CD4-positive, alpha-beta T cell treated with Interleukin-15 for 1 hour (primary cell): ENCODE results near the gene FOXK2.

Source experiments
- DNase-seq: peaks from one replicate; pipeline ENCODE4 v3.0.0-alpha.2; 2020

The FOXK2 gene

GRCh38 chr17:82592289-82592766 is 72.8 kb downstream of the FOXK2 start:
- no peak for DNase-seq

DNA sequence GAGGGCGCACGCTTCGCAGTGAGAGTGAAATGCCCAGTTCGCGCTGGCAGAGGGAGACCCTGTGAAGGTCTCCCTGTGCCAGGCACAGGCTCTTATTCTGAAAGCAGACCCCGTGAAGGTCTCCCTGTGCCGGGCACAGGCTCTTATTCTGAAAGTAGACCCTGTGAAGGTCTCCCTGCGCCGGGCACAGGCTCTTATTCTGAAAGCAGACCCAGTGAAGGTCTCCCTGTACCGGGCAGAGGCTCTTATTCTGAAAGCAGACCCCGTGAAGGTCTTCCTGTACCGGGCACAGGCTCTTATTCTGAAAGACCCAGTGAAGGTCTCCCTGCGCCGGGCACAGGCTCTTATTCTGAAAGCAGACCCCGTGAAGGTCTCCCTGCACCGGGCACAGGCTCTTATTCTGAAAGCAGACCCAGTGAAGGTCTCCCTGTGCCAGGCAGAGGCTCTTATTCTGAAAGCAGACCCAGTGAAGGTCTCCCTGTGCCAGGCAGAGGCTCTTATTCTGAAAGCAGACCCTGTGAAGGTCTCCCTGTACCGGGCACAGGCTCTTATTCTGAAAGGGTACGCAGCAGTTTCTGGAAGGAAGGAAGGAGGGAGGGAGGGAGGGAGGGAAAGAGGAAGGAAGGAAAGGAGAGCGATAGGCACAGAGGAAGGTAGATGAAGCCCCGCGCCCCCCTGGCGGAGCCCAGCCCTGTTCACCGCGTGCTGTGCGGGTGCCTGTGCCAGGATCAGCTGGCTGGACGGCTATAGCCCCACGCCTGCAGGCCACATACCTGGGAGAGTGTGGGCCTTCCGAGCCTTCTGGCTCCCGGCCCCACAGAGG is 73.4 kb downstream of the FOXK2 start:
- peak; percentile 86 for DNase-seq

DNA sequence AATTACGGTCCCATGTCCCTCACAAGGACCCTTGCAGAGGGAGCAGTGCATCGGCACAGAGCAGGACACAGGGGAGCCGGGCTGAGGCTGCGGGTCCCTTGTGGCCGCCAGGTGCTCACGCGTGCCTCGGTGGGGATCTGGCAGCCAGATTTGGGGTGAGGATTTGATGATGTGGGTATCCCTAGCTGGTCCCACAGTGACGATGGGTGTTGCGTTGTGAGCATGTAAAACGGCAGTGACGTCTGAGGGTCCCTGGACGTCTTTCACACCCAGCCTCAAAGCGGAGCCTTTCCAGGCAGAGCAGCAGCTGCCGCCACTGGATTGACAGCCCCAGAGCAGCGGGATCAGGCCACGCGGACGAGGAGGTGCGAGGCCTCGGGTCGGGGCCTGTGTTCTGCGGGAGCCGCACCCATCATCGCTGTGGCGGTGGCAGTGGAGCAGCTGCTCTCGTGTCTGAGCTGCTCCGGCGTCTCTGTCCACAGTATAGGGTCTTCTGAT is 74.1 kb downstream of the FOXK2 start:
- DNase-seq, result no peak

DNA sequence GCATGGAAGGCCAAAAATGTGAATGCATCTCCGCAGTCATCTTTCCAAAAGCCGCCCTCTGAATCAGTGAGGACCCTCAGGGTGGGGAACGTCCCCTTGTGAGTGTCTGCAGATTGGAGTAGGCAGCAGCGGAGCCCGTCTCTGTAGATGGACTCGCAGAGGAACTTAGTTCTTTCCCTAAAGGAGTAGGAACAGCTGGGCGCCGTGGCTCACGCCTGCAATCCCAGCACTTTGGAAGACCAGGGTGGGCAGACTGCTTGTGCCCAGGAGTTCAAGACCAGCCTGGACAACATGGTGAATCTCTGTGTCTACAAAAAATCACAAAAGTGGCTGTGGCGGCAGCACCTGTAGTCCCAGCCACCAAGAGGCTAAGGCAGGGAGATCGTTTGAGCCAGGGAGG is 75.0 kb downstream of the FOXK2 start:
- no peak for DNase-seq

GRCh38 chr17:82595893-82596292 is 76.4 kb downstream of the FOXK2 start:
- no peak for DNase-seq

GRCh38 chr17:82596296-82596695 is 76.8 kb downstream of the FOXK2 start:
- no peak for DNase-seq

DNA sequence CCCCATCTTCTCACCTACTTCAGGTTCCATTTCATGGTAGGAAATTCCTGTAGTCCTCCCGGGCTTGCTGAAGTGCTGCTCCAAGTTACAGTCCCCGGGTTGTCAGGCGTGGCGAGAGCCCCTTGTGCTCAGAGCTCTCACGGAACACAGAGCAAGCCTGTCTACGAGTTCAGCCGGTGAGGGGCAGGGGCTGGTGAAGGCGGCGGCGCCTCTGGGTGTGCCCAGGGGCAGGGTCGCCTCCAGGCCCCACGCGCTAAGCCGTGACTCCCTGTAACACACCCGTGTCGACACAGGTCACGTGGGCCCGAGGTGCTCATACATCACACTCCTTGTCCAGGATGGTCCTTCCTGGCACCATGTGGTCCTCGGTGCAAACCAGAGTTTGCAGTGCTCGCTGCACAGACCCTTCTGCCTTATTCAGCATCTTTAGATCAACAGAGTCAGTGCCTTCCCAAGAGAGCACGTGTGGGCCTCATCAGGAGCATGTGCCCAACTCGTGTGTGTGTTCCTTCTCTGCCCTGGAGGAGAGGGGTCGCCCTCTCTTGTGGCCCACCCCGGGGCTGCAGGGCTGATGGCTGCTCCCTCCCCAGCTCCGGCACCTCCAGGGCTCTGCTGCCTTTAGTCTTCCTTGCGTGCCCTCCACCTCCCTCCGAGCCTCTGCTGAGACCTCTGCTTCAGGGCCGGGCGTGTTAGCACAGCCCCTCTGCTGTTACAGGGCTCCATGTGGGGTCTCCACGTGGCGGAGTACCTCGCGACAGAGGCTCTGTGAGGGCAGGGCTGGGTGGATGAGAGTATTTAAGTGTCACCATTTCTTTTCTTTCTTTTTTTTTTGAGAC is 77.5 kb downstream of the FOXK2 start:
- no peak for DNase-seq

GRCh38 chr17:82598256-82599119 is 79.0 kb downstream of the FOXK2 start:
- no peak for DNase-seq

- peak; percentile 32 for DNase-seq
Measured at GRCh38 chr17:82599674-82600661, 80.4 kb downstream of the FOXK2 start.

DNA sequence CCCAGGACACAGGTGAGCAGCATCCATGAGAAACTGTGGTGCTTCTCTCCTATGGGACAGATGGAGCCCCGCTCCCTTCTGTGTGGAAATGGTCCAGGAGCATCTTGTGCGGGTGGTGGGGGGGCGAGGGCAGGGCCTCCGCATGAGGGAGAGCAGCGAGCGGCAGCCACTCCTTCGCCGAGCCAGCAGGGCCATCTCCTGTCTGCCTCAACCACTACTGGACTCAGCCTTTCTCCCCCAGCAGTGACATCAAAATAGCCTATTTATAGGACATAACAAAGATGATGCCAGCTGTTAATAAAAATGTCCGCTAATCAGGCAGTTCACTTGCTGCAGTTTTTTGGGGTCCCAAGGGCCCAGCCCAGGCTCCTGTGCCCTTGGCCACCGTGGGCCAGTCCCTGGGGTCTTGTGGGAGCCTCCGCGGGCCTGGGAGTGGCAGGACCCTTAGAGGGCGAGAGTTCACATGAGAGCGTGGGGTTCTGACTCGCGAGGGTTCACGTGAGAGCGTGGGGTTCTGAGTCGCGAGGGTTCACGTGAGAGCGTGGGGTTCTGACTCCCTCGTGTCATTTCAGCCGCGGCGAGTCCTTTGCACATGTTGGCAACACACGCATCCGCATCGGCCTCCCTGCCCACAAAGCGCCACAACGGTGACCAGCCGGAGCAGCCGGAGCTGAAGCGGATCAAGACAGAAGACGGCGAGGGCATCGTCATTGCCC is 81.4 kb downstream of the FOXK2 start:
- no peak for DNase-seq

DNA sequence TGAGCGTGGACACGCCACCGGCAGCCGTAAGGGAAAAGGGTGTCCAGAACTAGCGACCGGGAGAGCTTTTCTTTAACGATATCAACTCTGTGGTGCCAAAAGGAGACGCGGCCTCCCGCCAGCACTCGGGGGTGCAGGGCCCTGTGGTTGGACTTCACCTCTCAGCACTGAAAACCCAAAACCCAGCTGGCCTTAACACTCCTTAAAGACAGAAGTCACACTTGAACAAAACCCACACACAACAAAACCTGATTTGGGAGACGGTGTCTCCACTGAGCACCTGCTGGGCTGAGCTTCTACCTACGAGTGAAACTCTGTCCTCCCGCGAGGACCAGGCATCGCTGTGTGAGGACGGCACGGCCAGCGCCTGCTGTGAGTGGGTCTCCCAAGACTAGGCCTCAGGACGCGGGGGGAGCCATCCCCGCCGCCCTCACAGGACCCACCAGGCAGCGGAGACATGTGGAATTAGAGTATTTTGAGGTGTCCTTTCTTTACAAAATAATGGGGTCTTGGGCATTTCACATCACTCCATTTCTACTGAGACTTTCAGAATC is 82.0 kb downstream of the FOXK2 start:
- DNase-seq, result no peak

GRCh38 chr17:82602487-82602886 is 83.0 kb downstream of the FOXK2 start:
- no peak for DNase-seq

- DNase-seq, result no peak
Measured at GRCh38 chr17:82602986-82603710, 83.6 kb downstream of the FOXK2 start.

- peak; percentile 77 for DNase-seq
Measured at GRCh38 chr17:82603981-82604448, 84.5 kb downstream of the FOXK2 start.

DNA sequence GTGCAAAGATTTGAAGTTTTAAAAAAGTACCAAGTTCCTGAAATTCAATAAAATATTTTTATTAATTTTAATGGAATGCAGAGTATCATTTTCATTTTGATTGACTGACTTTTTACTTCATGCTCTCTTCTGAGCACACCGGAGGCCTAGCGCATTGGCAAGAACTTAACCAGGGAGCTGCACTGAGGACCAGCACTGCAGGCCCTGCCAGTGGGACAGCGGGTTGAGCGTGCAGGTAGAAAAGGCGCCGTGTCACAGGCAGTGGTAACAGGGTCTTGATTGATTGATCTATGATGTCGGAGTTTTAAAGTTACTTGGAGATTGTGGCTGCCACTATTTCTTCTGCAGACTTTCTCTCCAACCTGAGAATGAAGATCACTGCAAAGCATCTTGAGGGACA is 85.0 kb downstream of the FOXK2 start:
- no peak for DNase-seq

- no peak for DNase-seq
Measured at GRCh38 chr17:82605939-82606600, 86.5 kb downstream of the FOXK2 start.

GRCh38 chr17:82608816-82609215 is 89.3 kb downstream of the FOXK2 start:
- no peak for DNase-seq

DNA sequence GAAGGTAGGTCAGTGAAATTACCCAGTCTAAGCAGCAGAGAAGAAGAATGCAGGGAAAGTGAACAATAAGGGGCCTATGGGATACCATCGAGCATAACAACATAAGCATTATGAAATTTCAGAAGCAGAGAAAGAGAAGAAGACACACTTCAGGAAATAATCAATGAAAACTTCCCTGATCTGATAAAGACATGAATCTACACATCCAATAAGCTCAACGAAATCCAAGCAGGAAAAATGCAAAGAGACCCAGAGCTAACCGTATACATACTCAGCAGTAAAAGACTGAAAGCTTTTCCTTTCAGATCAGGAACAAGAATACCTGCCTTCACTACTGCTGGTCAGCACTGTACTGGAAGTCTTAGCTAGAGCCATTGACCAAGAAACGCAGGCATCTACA is 90.1 kb downstream of the FOXK2 start:
- no peak for DNase-seq
